ENCODE results near the gene KIAA0825.

GRCh38 chr5:94209272-94209671, 409.1 kb downstream of the KIAA0825 start:
- TF ChIP-seq CTCF (IDR thresholded peaks at IDR 0.05; ENCODE audit: borderline replicate concordance, extremely low read depth, low read length, poor library complexity, severe bottlenecking) (no peak), EZH2 (IDR thresholded peaks at IDR 0.05; ENCODE audit: borderline replicate concordance, low read depth, low read length, severe bottlenecking) (no peak)
